Breast epithelium (tissue), 3 donors: Measurements from ENCODE around the gene RASD2.

Source experiments
- POLR2A ChIP-seq: fragments of 450-650 bp; IDR thresholded peaks from one replicate; pipeline ENCODE4 v1.6.1; 2016; ENCODE audit warnings: antibody characterized with exemption, mild to moderate bottlenecking, moderate library complexity
- POLR2AphosphoS5 ChIP-seq, 3 donors: sonication (generic); formaldehyde crosslinking; IDR thresholded peaks; one replicate each; pipeline ENCODE4 v1.6.1; 2017; ENCODE audit warnings: antibody characterized with exemption in 3 of 3
- TF ChIP-seq, protein P1 (sequence below), 3 donors: fragments of 450-650 bp; IDR thresholded peaks; one replicate each; pipeline ENCODE4 v1.5.1; 2016 to 2017; ENCODE audit warnings: antibody characterized with exemption in 3 of 3, mild to moderate bottlenecking in 3 of 3, moderate library complexity in 3 of 3

DNA sequence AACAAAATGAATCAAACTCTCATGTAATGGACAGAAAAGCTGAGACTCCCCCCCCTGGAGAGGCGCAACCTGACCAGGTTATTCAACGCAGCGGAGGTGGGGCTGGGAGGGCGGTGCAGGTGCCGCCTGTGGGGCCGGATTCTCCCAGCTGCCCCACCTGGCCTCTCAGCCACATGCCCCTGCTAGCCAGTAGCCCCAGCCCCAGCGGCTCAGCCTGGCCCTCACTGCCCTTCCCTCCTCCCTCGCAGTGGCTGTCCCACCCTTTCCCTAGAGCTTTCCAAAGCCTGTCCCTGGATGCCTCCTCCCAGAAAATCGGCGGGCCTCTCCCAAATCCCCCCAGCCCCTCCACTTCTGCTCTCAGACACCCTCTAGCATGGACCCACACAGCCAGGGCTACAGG is 31.2 kb upstream of the RASD2 start:
- TF ChIP-seq, protein P1, sequence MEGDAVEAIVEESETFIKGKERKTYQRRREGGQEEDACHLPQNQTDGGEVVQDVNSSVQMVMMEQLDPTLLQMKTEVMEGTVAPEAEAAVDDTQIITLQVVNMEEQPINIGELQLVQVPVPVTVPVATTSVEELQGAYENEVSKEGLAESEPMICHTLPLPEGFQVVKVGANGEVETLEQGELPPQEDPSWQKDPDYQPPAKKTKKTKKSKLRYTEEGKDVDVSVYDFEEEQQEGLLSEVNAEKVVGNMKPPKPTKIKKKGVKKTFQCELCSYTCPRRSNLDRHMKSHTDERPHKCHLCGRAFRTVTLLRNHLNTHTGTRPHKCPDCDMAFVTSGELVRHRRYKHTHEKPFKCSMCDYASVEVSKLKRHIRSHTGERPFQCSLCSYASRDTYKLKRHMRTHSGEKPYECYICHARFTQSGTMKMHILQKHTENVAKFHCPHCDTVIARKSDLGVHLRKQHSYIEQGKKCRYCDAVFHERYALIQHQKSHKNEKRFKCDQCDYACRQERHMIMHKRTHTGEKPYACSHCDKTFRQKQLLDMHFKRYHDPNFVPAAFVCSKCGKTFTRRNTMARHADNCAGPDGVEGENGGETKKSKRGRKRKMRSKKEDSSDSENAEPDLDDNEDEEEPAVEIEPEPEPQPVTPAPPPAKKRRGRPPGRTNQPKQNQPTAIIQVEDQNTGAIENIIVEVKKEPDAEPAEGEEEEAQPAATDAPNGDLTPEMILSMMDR (IDR thresholded peaks at IDR 0.05): no peak
- TF ChIP-seq POLR2A (no peak), POLR2AphosphoS5 (IDR thresholded peaks at IDR 0.05) (no peak)
